Globus pallidus (tissue), 1 donor: Measurements from ENCODE around the gene DECR2.
"Not testable (repeated sequence)": the region's sequence is repeated elsewhere in the genome, so short reads cannot be mapped to it uniquely, and the experiment has no call there.

Experiments used
- DNase-seq: peaks from one replicate; pipeline ENCODE4 v3.0.0-alpha.2; 2015; ENCODE audit warnings: low spot score

Gene DECR2

DNA sequence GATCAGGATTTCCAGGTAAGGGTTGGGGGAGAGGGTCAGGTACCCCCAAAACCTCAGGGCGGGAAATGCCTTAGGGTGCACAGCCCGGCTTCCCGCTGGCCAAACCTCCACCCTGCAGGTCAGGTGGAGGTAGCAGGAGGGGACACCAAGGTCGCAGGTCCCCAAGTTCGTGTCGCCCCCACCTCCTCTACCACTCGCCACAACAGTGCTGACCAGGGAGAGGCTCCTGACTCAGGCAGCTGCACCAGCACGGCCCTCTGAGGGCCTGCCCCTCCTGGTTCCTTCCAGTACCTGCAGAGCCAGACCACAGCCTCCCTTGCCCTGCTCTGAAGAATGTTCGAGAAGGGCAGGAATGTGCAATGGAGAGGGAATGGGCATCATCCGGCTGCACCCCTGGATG, 35.2 kb upstream of the DECR2 start:
- no peak for DNase-seq

DNA sequence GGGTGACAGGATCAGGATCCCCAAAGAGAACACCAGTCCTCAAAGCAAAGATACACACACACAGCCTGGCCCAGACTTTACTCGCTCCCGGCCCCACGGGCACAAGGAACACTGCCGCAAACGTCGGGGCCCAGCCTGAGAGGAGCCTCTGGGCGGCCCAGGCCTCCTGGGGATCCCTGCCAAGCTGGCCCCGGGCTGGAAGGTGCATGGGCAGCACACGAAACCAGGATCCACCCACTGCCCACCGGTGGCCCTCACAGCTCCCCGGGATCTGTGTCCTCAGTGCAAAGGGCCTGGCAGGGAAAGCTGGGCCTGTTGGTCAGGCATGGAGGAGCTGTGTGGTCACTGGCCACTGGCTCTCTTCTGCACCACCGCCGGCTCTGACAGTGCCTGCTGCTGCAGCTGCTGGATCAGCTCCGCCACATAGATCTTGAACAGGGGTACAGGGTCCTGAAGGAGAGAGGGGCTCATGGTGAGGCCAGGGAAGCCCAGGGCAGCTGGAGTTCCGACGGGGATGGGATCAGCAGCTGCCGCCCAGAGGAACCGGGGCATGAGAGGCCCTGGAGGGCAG, 34.3 kb upstream of the DECR2 start:
- no peak for DNase-seq

DNA sequence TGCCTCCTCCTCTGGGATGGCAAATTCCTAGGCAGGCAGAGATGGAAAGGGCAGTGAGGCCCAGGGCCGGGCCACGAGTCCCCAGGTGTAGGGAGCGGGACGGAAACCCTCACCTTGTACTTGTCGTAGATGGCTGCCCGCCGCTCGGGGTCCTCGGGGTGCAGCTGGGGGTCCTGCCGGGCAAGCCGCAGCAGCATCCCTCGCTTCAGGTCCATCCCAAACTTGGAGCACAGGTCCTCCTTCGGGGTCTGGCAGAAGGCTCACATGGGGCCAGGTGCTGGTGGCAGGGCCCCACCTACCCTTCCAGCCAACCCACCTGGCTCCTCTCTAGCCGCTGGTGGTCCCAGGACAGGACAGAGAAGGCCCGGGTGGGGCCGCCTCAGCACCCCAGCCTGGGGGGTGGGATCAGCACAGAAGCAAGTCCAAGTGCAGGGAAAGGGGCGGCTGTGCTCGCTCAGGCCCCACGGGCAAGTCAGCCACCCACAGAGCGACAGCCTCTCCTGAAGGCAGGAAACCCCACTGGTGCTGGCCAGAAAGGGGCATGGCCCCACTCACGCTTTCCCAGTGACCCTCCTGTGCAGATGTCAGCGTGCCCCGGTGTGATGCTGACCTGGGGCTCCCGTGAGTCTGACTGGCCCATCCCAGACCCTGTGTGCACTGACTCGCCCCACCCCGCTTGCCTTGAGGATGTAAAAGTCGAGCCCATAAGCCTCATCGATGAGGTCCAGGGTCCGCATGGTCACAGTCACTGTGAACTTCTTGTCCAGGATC, 33.1 kb upstream of the DECR2 start:
- no peak for DNase-seq

DNA sequence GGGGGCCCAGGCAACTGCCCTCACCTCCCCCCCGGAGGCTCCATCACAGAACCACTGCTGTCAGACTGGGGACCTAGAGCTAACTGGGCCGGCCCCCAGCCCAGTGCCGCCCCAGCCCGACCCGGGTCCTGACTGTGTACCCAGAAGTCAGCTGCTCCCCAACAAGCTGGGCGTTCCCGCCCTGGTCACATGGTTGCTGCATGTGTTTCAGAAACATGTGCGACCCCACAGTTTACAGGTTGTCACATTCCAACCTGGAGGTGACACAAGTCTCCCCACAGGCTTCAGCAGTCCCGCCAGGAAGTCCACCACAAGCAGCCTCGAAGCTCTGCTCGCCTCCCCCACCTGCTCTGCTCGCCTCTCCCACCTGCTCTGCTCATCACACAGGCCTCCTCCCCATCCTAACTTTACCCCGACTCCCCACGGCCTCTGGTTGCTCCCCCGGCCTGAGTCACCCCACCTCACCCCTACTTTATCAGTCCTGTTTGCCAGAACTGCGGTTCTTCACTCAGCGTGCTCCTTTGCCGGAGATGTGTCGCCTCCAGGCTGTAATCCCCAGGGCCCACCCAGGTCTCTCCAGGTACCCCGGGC, 32.3 kb upstream of the DECR2 start:
- no peak for DNase-seq

DNA sequence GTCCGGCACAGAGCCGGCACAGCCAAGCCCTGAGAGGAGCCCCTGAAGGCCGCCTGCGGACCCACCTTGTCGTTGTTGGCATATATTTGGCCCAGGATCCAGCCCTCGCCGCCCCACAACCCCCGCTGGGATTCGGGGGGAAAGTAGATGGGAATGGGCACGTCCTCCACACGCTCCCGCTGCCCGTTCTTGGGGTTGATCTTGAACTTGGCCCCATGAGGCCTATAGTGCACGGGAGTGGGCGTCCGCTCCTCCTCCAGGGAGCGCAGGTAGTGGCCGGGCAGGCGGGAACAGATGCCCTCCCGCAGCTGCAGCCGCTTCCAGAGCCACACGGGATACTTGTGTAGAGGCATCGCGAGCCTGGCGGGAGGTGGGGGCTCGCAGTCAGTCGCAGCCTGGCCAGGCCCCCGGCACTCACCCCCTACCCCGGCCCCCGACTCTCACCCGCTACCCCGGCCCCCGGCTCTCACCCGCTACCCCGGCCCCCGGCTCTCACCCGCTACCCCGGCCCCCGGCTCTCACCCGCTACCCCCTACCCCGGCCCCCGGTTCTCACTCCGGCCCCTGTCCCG, 31.7 kb upstream of the DECR2 start:
- DNase-seq: no peak

DNA sequence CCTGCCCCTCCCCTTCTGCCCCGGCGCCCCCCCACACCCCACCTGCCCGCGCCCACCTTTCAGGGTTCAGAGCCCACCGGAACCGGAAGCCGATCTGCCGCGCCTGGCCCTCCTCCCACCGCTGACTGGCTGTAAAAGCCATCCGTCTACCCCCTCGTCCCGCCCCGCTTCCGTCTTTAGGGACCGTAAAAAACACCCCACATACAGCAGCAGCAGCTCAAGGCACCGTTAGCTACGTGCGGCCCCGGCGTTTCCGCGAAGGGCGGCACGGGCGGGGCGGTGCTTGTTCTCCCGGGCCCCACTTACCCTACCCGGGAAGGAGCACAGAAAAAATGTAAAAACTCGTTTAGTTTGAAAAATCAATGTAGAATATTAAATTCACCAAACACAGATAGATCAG, 31.2 kb upstream of the DECR2 start, which contains the start of gene MRPL28:
TSS of gene MRPL28 (minus strand) at position 96 of the 400 bp plus-strand sequence. CDS start 320 bp downstream, outside the sequence.
- peak; percentile 92 for DNase-seq

DNA sequence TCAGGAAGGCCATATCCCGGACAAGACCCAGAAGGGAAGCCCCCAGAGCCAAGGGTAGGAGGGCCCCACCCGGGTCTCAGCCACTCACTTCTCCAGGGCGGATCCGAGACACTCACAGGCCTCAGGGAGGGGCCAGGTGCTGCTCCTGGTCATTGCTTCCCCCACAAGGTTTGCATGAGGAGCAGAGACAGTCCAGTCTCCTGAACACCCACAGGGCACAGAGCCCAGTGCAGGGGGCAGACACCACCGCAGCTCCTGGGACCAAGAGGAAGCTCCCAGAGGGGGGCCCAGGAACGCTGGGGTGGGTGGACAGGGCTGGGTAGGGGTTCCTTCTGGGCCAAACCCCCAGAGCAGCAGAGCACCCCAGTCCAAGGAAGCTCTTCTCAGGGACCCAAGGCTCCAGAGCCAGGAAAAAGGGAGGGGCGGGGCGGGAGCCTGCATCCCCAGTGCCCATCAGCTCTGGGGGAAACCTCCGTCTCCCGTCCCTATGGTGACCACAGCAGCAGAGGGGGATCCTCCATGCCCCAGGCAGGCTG, 30.6 kb upstream of the DECR2 start:
- DNase-seq: no peak

DNA sequence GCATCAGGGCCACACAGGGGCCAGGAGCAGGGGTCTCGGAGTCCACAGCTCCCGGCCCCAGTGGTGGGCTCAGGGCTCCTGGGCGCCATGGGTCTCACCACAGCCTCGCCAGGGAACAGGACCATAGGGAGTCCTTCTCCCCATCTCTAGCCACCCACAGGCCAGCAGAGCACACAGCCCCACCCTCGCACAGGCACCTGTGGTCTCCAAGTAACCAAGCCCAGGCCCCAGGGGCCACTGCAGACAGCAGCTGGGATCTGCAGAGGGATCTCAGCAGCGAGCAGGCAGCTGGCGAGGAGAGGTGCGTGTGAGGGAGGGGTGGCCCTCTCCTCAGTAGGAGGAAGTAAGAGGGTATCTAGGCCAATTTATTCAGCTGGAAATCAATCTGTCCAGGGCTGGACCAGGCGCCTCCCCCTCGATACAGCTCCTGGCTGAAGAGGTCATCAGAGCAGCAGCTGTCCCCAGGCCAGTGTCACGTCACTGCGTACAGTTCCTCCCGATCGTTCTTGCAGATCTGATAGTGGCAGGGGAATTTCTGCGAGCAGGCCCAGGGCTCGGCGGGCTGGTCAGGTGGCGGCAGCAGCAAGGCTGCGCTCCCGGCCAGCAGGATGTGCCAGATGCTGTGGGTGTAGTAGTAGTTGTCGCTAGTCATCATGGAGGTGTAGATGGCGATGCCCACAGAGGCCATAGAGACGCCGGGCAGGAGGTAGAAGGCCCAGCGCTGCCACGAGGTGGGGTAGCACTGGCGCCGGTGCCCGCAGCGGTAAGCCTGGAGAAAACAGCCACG, 30.0 kb upstream of the DECR2 start:
- DNase-seq: no peak

DNA sequence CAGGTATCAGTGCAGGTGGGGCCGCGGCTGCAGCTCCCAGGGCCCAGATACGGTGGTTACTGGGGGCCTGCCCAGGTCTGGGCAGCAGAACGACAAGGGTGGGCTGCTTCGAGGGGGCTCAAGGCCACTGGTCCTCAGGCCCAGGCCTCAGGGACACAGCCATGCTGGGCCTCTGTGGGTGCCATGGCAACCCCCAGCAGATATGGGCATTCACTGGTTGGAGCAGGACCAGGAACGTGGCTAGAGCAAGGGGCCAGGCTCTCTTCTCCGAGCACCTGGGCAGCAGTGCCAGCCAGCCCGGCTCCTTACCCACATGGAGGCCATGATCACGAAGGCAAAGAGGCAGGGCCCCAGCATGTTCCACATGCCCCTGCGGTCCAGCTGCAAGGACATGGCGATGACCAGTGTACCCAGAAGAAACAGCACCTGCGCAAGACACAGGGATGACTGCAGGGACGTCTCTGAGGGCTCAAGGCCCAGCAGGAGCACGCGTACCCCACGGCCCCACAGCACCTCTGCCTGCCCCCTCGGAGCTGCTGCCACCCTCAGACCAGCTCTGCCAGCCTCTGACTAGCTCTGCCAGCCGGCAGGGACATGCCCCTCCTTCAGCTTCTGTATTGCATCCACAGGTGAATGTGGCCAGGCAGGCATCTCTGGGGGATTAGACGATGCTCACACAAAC, 29.2 kb upstream of the DECR2 start:
- DNase-seq: no peak

DNA sequence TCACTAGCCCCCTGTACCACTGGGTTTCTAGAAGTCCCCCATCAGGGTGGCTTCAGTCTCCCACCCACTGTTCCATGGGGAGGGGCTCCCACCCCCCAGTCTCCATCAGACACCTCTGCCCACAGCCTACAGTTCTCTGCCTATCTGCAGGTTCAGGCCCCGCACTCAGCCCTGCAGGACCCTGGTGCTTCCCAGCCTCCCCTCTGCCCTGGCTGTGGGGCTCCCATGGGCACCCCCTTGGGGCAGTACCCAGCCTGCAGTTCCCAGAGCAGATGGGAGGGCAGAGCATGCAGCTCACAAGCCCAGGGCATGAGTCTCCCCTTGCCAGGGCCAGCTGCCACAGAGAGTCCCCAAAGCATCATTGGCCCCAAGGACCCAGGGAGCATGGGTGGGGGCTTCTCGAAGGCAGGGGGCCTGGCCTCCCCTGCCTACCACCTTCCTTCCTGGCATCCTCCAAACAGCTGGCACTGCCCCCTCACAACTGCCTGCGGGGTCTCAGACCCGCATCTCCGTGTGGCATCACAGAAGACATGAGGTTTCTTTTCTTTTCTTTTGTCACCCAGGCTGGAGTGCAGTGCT, 28.6 kb upstream of the DECR2 start:
- no peak for DNase-seq

DNA sequence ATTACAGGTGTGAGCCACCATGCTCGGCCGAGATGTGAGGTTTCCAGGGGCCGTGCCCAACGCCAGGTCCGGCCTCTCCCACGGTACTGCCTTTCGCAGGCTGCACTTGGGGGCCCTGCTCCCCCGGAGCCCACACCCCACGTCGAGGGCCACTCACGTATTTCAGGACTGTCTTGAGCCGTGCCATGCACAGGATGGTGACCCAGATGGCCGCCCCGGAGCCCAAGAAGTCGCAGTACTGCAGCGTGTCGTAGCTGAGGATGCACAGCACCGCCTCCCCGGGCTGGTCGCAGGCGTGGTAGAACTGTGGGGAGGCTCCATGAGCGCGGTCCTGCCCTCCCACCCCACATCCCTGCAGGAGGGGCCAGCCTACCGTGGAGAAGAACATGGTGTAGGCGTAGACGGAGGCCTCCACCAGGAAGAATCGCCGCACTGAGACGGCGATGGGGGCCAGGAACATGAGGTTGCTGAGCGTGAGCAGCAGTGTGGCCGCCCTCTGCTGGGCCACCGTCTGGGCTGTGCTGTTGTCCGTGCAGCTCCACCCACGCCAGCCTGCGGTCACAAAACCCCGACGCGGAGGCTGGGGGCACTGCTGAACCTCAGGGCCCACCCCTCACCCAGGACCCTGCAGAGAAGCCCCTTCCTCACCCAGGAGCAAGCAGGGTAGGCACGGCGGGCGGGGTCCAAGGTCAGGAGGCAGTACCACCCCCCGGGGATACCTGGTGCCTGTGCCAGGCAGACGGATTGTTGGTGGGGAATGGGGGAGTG, 27.7 kb upstream of the DECR2 start:
- DNase-seq: no peak

DNA sequence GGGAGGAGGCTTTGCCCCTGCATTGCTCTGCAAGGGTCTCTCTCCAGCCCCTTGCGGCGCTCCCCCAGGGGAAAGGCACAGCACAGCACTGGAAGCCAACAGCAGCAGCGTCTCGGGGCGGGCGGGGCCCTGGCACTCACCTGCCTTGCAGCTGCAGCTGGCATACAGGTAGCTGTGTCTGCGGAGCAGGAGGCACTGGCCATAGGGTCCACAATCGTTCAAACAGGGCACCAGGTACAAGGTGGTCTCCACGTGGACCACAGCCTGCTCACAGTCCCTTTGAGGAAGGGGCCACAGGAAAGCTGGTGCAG, 27.1 kb upstream of the DECR2 start:
- no peak for DNase-seq

DNA sequence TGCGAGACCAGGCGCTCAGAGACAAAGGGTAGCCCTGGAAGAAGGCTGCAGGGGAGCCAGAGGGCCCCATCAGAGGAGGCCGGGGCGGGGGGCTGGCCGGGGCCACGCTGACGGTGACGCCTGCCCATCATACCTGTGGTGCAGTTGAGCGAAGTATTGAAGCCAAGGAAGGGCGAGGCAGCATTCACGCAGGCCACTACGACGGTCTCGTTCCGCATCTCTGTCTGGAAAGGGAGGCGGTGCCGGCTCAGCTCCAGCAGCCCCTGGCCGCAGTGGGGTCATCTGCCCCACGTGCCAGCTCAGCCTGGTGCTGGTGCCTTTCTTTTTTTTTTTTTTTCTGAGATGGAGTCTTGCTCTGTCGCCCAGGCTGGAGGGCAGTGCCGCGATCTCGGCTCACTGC, 26.5 kb upstream of the DECR2 start:
- no peak for DNase-seq

DNA sequence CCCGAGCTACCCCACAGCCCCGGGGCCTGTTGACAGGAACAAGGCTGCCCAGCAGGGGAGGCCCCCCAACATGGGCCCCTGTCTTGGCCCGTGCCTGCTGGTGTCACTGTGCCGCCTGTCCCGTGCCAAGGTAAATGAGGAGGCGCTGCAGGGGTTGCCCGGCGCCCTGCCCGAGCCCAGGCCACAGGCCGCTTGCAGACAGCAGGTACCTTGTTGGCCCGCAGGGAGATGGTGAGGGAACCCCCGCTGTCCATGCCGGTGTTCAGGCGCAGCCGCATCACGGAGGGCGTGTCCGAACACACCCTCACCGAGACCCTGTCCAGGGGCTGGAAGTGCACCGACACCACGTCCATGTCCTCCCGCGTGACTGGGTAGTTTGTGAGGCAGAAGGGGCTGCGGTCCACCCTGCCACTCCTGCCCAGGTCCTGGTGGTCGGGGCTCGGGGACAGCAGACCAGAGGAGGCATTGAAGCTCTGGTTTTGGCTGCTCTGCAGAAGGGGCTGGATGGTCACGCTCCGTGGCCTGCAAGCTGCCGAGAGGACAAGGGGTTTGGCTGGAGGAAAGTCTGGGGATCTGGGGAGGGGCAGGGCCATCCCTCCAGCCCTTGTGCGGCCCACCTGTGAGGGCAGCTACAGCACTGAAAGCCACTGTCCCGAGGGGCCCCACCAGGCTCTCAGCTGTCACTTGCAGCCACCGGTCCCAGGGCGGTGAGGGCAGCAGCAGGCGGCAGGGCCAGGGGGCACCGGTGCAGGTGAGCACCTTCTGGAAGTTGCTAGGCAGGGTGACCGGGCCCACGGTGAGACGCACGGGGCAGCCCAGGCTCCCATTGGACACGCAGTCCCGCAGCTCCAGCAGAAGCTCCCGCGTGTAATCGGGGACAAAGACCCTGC, 25.5 kb upstream of the DECR2 start:
- DNase-seq: no peak

DNA sequence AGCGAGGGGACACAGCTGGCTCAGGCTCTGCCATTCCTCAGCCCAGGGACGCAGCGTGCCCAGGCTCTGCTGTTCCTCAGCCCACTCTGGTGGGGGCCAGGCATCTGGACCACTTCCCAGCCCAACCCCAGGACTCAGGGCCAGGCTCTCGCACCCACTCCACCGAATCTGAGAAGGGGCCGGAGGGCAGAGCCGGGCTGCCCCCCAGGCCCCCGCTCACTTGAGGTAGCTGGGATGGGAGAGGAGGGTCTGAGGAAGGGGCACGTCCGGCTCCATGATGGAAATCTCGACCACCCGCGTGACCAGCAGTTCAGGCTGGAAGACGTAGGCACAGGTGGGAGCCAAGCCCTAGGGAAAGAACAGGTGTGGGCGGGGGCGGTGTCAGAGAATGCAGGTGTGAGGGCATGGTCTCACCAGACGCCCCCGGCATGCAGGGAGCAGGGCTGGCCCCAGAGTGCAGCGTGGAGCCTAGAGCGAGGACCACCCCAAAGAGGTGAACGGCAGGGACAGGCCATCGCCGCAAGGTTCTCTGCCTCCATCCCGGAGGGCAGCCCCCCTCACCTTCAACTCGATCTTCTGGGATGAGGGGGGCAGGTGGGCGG, 24.8 kb upstream of the DECR2 start:
- DNase-seq: no peak

DNA sequence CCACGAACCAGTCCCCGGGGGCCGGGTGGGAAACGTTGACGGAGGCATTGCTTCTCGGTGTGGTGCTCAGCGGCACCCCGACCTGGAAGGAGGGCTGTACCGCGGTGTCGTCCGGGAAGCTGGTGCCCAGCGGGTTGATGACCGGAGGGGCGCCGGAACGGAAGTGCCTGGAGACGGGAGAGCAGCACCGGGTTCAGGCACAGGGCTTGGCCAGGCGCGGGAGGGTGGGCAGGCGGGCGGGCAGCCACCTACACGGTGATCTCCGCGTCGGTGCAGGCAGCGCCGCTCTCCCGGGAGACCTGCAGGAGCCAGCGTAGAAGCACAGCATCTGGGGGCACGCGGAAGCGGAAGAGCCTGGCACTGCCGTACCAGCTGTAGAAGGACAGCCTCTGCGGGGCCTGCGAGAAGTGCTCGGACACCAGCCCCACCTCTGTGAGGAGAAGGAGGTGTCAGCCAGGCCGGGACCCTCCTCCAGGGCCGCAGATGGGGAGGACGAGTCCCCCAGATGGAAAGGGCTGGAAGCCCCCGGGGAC, 24.2 kb upstream of the DECR2 start:
- no peak for DNase-seq

DNA sequence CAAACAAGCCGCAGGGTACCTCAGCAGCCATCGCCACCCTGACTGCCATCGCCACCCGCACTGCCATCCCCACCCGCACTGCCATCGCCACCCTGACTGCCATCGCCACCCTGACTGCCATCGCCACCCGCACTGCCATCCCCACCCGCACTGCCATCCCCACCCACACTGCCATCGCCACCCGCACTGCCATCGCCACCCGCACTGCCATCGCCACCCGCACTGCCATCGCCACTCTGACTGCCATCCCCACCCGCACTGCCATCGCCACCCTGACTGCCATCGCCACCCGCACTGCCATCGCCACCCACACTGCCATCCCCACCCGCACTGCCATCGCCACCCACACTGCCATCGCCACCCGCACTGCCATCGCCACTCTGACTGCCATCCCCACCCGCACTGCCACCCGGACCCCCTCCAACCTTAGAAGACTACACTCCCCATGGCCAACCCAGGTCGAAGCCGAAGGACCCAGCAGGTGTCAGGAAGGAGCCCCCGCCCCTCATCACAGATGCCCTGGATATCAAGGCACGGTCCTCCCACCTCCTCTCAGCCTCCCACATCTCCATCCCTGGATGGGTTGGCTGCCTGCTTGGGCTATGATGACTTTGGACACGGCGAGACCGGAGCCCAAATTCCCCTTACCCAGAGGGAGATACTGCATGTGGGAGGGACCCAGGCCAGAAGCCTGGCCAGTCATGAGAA, 23.4 kb upstream of the DECR2 start:
- not testable (repeated sequence) for DNase-seq

DNA sequence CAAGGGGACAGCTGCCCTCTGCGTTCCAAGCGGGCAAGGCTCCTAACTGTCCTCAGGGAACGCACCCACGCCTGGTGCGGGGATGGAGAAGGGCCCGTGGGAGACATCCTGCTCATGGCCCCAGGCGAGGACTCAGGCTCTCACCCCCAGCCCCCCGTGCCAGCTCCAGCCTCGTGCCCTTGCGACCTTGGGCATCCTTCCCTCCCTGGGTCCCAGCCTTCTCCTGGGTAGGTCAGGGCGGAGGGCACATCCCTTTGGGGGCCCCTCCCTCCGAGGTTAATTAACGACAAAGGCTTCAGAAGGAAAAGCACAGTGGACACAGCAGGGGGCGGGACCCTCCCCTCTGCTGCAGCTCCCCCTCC, 22.9 kb upstream of the DECR2 start:
- no peak for DNase-seq
